SU-DHL-6 (cell line): ENCODE measurements around the gene F2RL1.

Source experiments
- CTCF ChIP-seq: fragments of 200-600 bp; sonication (generic); IDR thresholded peaks from one replicate; pipeline ENCODE4 v1.5.1; 2017; ENCODE audit warnings: antibody characterized with exemption, mild to moderate bottlenecking, low read length, moderate library complexity; ENCODE audit not compliant: insufficient read depth, poor library complexity, severe bottlenecking
- EZH2phosphoT487 ChIP-seq: fragments of 200-600 bp; sonication (generic), shearing (Covaris generic); conservative IDR thresholded peaks from 2 replicates; pipeline ENCODE4 v1.6.1; 2018; ENCODE audit warnings: mild to moderate bottlenecking, antibody characterized with exemption, low read length, moderate library complexity, mixed read lengths

DNA sequence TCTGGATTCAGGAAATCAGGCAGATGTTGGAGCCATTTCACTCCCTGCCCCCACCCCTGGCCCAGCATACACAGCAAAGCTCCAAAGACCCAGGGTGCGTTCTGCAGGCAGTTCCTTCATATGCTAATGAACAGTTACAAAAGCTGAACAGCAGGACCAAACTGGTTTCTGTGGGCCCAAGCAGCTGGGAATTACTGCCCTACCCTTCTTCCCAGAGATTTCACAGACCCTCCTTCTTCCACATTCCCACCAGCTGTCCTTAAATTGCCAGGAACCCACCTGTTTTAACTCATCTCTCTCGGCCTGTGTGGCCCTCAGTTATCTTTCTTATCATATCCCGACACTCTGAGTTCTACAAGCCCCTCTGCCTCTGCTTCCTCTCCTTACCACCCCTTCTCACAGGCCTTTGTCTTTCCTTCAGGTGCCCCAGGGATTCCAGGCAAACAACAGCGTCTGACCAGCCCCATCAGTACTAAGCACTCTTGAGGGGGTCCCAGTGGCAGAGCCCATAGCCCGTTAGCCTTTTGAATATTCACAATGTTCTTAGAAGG lies 10.6 kb upstream of the F2RL1 start:
- TF ChIP-seq CTCF (no peak), EZH2phosphoT487 (no peak)
